NK-92 (cell line): ENCODE data around the gene ACBD6.

Experiments used
- DNase-seq: peaks from one replicate; lab custom pipeline; 2025; ENCODE audit not compliant: unreplicated experiment; lab: John Stamatoyannopoulos, UW

Gene ACBD6

DNA sequence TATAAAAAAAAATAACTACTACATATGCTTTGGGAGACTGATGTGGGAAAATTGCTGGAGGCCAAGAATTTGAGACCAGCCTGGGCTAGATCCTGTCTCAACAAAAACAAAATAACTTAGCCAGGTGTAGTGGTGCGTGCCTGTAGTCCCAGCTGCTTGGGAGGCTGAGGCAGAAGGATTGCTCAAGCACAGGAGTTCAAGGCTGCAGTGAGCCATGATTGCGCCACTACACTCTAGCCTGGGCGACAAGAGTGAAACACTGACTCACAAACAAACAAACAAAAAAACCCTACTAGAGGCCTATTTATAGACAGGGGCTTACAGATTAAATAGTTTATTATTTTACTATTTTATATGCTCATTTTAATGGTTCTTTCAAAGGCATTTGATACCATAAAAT lies 192.3 kb downstream of the ACBD6 start:
- DNase-seq: no peak

GRCh38 chr1:180309338-180309737 lies 193.0 kb downstream of the ACBD6 start:
- no peak for DNase-seq

DNA sequence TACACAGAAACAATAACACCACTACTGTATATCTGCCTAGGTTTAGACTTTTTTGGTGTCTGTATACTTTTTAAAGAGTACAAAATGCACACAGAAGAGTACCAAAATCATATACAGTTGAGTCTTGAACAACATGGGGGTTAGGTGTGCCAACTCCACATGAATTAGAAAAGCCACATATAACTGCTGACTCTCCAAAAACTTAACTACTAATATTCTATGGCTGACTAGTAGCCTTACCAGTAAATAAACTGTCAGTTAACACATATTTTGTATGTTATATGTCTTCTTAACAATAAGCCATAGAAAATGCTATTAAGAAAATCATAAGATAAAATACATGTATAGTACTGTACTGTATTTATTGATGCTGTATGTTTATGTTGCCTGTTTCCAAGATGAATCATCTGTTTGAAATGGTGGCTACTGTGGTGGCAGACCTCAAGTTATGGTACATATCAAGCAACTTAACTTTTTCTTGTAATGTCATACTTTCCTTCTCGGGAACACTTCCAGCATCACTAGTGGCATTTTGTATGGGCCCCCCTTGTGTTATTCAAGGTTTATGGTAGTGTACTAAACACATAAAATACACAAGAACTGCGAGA lies 201.1 kb downstream of the ACBD6 start:
- DNase-seq: no peak

DNA sequence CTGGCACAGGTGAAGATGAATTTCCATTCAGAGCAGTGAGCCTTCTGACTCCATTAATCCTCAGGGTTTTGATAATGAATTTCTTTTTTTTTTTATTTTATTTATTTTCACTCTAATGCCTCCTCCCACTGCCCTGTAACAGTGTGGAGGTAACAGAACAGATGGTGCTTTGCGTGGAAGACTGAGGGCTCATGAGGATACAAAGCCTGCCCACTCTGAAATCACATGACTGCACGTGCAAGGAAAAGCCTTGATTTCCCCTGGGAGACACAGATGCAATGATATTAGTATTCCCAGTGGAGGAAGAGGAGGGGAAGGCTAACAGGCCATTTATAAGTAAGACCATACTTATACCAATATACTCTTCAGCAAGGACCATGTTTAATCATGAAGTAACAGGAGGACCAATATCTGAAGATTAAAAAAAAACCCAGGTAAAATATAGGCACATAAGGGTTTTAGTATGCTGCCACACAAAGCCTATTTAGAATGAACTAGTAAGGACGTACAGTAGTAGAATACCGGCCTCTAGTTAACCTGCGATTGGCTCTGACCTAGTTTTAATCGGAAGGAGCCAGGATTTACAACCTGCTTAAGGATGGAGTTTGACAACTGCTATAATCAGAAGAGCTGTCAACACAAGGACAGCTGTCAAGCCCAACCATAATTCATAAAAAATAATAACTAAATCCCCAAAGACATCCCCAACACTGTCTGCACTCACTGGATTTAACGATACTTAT lies 202.7 kb downstream of the ACBD6 start:
- no peak for DNase-seq

GRCh38 chr1:180295999-180296398 lies 206.4 kb downstream of the ACBD6 start:
- no peak for DNase-seq

GRCh38 chr1:180294711-180295110 lies 207.7 kb downstream of the ACBD6 start:
- no peak for DNase-seq

GRCh38 chr1:180291004-180291403 lies 211.4 kb downstream of the ACBD6 start:
- DNase-seq: no peak

DNA sequence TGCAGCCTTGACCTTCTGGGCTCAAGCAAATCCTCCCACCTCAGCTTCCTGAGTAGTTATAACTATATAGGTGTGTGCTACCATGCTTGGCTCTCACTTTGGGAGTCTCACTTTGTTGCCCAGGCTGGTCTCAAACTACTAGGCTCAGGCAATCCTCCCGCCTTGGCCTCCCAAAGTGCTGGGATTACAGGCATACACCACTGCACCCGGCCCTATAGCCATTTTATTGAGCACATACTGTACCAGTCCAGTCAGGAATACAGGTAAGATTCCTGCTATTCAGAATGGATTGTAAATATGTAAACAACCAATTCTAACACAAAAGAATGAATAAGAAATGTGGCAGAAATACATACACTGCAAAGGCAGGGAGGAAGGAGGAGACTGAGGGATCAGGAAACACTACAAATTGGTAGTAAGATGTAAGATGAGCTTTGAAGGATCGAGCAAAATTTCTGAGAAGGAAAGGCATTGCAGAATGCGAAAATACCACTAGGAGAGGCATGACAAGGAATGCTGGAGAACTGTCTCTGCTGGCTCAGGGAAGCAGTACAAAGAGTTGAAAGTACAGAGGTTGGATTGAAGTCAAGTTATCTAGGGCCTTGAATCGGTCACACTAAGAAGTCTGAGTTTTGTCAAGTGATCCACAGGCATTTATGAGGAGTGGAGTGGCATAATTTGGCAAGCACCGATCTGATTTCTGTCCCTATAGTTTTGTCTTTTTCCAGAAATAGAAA lies 211.9 kb downstream of the ACBD6 start:
- no peak for DNase-seq

- no peak for DNase-seq
Observed at GRCh38 chr1:180288940-180289339, 213.4 kb downstream of the ACBD6 start.

- no peak for DNase-seq
Observed at GRCh38 chr1:180287988-180288705, 214.2 kb downstream of the ACBD6 start.

DNA sequence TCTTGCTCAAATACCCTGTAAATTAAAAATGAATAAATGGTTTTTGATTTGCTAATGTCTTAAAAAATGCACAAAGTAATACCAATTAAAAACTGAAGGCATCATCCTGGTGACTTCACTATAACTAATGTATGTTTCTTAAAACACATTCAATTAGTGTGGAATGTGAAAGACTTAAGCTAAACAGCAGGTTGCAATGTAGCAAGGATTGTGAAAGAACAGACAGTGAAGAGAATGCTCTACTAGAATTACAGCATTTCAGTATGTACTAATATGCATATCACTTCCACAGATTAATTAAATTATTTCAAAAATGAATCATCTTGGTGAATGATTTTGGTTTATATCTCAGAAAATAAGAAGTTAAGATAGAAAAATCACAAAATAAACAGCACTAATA lies 216.0 kb downstream of the ACBD6 start:
- DNase-seq: no peak

DNA sequence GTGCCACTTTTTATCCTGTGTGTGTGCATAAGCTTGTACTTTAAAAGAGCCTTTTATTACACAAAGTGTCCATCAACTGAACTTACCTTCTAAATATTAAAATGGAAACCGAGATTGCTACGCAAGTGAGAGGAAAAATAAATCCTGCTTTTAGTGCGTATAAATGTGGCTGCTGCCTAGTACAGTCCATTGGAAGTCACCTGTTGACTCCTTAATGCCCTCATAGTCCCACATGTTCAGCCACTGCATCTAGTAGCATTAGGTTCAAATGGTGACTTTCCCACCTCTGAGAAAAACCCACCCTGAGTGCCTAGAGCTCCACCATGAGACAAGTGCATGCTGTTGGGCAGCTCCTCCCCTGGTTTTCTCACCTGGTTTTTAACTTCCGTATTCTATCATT lies 219.3 kb downstream of the ACBD6 start:
- no peak for DNase-seq

DNA sequence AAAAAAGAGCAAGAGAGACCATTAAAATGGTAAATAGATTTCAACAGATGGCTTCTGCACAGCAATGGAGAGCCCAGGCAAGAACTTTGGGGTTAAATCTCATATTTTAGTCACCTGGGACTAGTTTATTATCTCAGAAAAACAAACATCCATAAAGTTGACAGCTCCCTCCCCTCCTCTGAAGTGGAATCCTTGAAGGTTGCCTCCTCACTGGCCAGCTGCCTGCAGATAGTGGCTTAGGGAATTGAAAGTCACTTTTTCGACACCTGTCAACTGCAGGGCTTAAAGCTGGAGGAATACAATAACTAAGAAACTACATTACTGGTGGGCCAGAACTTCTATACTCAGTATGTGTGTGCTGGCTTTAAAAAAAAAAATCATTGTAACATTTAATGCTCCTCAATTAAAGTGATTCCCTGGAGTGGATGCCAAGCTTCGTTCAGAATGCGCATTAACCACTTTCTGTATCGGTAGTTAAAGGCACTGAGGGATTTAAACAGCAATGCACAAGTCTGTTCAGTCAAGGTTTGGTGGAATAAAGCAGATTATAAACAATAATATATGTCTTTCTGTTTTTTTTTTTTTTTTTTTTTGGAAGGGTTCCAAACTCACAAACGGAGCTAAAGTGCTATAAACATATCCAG lies 219.9 kb downstream of the ACBD6 start:
- DNase-seq: no peak

- no peak for DNase-seq
Observed at GRCh38 chr1:180281490-180281889, 220.9 kb downstream of the ACBD6 start.

GRCh38 chr1:180280617-180281016 lies 221.8 kb downstream of the ACBD6 start:
- DNase-seq: no peak

DNA sequence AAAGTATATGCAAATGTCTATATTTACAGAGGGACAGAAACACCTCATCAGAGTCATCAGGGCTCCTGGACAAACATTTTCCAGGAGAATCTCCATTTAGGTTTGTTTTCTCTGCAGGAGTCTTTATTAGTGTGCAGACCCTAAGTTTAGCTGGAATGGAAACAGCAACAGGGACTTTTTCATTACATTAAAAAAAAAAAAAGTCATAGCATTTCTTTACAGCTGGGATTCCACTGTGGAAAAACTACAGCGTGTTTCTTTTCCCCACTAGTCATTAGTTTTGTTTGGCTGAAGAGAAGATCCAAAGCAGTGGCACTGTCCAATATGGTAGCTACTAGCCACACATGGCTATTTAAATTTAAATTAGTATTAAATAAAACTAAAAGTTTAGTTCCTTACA lies 222.7 kb downstream of the ACBD6 start:
- no peak for DNase-seq

DNA sequence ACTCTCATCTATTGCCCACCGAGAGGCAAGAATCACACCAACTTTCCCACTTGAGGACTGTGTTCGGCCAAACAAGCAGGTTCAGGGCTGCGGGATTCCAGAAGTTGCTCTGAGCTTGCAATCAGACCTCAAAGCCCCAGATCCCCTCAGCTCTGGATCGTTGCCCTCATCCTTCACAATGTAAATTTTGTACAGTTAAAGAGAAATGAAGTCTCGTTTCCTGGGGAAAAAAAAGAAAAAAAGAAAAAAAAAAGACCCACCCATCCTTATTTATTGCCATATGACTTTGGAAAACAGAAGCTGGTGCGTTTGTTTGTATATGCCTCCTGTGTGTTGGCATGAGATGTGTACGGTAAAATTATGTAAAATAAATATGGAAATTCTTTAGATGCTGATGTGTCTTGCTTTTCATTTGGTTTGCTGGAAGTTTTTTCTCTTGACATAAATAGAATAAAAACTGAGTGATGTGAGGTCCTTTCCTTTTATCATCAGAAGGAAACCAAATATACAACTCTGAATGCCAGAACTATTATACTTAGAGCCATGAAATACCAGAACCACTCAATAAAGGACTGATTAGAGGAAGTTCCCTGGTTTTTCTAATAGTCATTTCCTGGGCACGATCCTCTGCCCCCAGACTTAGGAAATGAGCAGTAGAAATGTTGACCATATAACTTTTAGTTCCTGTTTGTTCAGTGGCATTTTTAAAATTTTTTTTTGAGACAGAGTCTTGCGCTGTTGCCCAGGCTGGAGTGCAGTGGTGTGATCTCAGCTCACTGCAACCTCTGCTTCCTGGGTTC lies 223.6 kb downstream of the ACBD6 start:
- no peak for DNase-seq

GRCh38 chr1:180278194-180278515 lies 224.2 kb downstream of the ACBD6 start:
- DNase-seq: no peak

DNA sequence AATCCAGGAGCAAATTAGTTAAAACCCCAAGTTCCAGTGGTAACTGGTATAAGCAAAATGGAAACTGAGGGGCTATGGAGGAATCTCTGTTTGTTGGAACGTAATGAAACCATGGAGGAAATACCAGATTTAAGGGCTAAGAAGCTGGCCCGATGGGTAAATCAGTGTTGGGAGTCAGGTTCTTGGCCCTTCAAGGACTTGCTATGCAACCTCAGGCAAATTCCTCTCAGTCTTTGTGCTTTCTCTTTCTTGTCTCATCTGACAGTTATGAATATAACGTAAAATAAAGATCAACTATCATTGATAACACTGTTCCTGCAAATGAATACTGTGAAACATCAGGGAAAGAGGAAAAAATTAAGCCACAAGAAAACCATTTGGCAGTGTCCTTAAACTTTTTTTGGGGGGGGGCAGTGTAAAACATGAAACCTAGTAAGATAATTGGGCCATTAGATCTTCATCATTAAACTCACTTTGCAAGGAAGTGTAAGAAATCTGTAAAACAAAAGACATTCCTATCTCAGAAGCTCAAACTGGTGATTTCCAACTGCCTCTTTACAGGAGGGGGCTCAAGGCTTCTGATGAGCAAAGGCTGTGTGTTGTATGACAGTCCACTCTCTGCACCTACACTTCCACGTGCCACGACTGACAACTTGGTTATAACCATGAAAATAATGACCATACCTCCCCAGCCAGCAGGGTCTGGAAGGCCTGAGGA lies 224.7 kb downstream of the ACBD6 start:
- no peak for DNase-seq

GRCh38 chr1:180275726-180276125 lies 226.7 kb downstream of the ACBD6 start:
- no peak for DNase-seq
